ENCODE results near the gene ECM2.

The ECM2 gene

DNA sequence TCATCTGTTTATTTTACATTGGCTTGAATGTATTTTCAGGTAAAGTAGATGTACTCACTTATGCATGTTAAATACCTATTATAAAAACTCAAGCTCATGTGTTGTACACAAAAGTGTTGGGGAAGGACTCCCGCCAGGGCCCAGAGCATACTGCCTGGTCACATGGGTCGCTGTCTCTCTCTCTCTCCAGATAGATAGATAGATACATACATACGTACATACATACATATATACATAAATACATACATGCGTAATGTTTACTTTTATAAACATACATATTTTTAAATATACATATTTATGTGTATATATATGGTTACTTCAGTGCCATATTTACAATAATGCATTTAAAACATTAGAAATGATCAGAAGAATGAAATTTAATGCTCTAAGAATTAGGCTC, 78.2 kb downstream of the ECM2 start:
- no peak for DNase-seq

- DNase-seq = no peak
Observed at GRCh38 chr9:92455217-92455616, 80.6 kb downstream of the ECM2 start.

GRCh38 chr9:92446536-92446935, 89.3 kb downstream of the ECM2 start:
- no peak for DNase-seq
